Heart left ventricle (tissue), 13 donors: ENCODE results near the gene SLC6A20.

Experiments
- CTCF ChIP-seq, 12 donors: fragments of 200-600 bp; sonication (generic) in 4 of 12; IDR thresholded peaks; one replicate each; pipeline versions ENCODE4 v1.5.0 to v1.8.0; 2018 to 2022; ENCODE audit warnings: antibody characterized with exemption in 12 of 12, mild to moderate bottlenecking in 5 of 12
- POLR2A ChIP-seq, 2 donors: fragments of 450-650 bp; IDR thresholded peaks; one replicate each; pipeline ENCODE4 v1.6.1; 2017; ENCODE audit warnings: antibody characterized with exemption in 2 of 2, mild to moderate bottlenecking in 2 of 2, moderate library complexity in 2 of 2
- donor health status: ischemic (EF 13 %, LVEDD 7.1; RV severe dilation, severe dysfunction).
- donor health status: DM: no; HTN: yes; CAD: no.
- donor health status: DM: no; HTN: no; CAD: no.
- donor health status: ischemic (EF 25% LVEDD 6.9; RV normal size, moderate dysfunction).
- donor health status: ischemic (EF 25% LVEDD 5.7; RV mildly dilated, moderate dysfunction).
- donor health status: ischemic (EF 35%, LVEDD 5.7; RV mildly dilated, moderate dysfunction).
- donor health status: nonischemic (EF 11% LVEDD 7.7; RV severe dilation, severe dysfunction).
- donor health status: DM: yes; HTN: yes; CAD: no.
- donor health status: PGD.
- donor health status: ischemic (EF 29% LVEDD 5.4; RV normal size, mild dysfunction).
- donor health status: nonischemic (EF 23%, LVEDD 6.1; RV moderate dilation, normal function).

GRCh38 chr3:45795509-45795881 is 841 bp downstream of the SLC6A20 start:
- TF ChIP-seq CTCF (IDR thresholded peaks at IDR 0.05) = no peak
- no peak for TF ChIP-seq POLR2A (IDR thresholded peaks at IDR 0.05)
